Karpas-422 (cell line): ENCODE data around the gene GALNT2. TPM values are rescaled to one million over a fixed set of nuclear protein-coding genes. Genes with fewer than 3 reads are reported as not detected.

Experiments
- DNase-seq: peaks from one replicate; pipeline ENCODE4 v3.0.0-alpha.2; 2015
- H2AFZ ChIP-seq: fragments of 200-600 bp; sonication (generic); 2 replicates; pipeline ENCODE4 v1.6.1; 2014; ENCODE audit warnings: antibody characterized with exemption, low read length, mixed read lengths
- H3K27ac ChIP-seq: fragments of 200-600 bp; sonication (generic); 2 replicates; pipeline ENCODE4 v1.5.1; 2014; ENCODE audit warnings: mild to moderate bottlenecking, low read length, moderate library complexity
- H3K27me3 ChIP-seq: fragments of 200-600 bp; sonication (generic); 2 replicates; pipeline ENCODE4 v1.6.1; 2014; ENCODE audit warnings: low read length, mixed read lengths
- H3K36me3 ChIP-seq: fragments of 200-600 bp; sonication (generic); 2 replicates; pipeline ENCODE4 v1.6.1; 2014; ENCODE audit warnings: low read length, mixed read lengths; ENCODE audit not compliant: insufficient read depth
- H3K4me1 ChIP-seq: fragments of 200-600 bp; sonication (generic); 2 replicates; pipeline ENCODE4 v1.6.1; 2014; ENCODE audit warnings: mild to moderate bottlenecking, low read length, mixed read lengths
- H3K4me2 ChIP-seq: fragments of 200-600 bp; sonication (generic); 2 replicates; pipeline ENCODE4 v1.6.1; 2014; ENCODE audit warnings: low read length, low read depth, mild to moderate bottlenecking; ENCODE audit not compliant: poor library complexity, severe bottlenecking
- H3K4me3 ChIP-seq: fragments of 200-600 bp; sonication (generic); 2 replicates; pipeline ENCODE4 v1.5.1; 2014; ENCODE audit warnings: mild to moderate bottlenecking, antibody characterized with exemption, low read length, mixed read lengths
- H3K79me2 ChIP-seq: fragments of 200-600 bp; sonication (generic); 2 replicates; pipeline ENCODE4 v1.6.1; 2014; ENCODE audit warnings: mild to moderate bottlenecking, low read length, mixed read lengths
- H3K9ac ChIP-seq: fragments of 200-600 bp; sonication (generic); 2 replicates; pipeline ENCODE4 v1.6.0; 2014; ENCODE audit warnings: low read length
- H3K9me2 ChIP-seq: fragments of 200-600 bp; sonication (generic), shearing (Covaris generic); replicated peaks from 2 replicates; pipeline ENCODE4 v1.6.0; 2014; ENCODE audit warnings: mild to moderate bottlenecking, low read length, moderate library complexity; ENCODE audit not compliant: insufficient read depth
- H3K9me3 ChIP-seq: fragments of 300-700, 200-600 bp; sonication (generic); 2 replicates; pipeline ENCODE4 v1.6.1; 2014; ENCODE audit warnings: low read length, mixed read lengths
- H4K20me1 ChIP-seq: fragments of 200-600 bp; sonication (generic); 2 replicates; pipeline ENCODE4 v1.6.1; 2014; ENCODE audit warnings: mild to moderate bottlenecking, antibody characterized with exemption, low read length, low read depth; ENCODE audit not compliant: insufficient read depth
- total RNA-seq: library from RNA; depleted of rRNA; stranded (reverse); fragments of >200 nt; shearing (Covaris generic); gene quantifications from 2 replicates; pipeline ENCODE4 v1.2.3, GENCODE V29; 2014; ENCODE audit warnings: low replicate concordance

GALNT2 gene
- total RNA-seq, 1 experiment from 2014 or later, result 2.7 TPM

DNA sequence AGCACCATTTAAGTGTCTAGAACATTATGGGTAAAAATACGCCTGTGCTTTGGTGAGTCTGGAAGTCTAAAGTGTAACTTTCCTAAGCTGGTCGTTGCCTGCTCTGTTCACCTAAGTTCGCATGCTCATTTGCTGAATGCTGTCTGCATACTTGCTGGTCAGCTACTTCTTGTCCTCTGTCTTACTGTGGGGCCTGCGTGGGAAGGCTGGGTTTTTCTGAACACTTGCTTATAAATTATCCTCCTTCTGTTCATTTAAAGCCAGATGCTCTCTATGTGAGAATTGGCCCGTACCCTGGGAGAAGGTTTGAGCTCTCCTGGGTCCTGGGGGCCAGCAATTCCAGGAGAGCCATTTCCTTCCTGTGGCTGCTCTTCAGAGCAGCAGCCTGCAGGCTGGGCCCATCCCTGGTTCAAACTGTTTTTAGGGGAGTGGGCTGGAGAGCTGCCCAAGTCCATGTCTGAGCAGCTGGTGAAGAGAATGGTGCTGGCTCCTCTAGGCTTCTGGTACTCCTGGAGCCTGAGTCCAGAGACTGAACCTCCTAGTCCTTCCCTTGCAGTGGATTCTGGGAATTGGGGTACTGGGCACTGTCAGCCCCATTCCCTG is 75.7 kb downstream of the GALNT2 start:
- no peak overlapping the region for H3K27ac ChIP-seq
- no peak overlapping the region for H2AFZ ChIP-seq
- H3K4me2 ChIP-seq, result no peak overlapping the region

GRCh38 chr1:230143534-230143933 is 76.5 kb downstream of the GALNT2 start:
- H3K27ac ChIP-seq, result no peak overlapping the region
- no peak overlapping the region for H3K4me2 ChIP-seq
- H4K20me1 ChIP-seq, result peaks cover 38% of the 10 kb centered on the region
- H3K36me3 ChIP-seq, result no peaks in the 10 kb centered on the region
- H3K9ac ChIP-seq, result no peak overlapping the region
- no peaks in the 10 kb centered on the region for H3K79me2 ChIP-seq
- H3K9me2 ChIP-seq, result no peaks in the 10 kb centered on the region
- no peaks in the 10 kb centered on the region for H3K27me3 ChIP-seq
- no peak overlapping the region for H2AFZ ChIP-seq
- DNase-seq, result no peak
- H3K4me3 ChIP-seq, result no peak overlapping the region
- 0 out of 2 replicates have a peak, but pooled peaks cover 5% of the 10 kb centered on the region for H3K4me1 ChIP-seq
- no peaks in the 10 kb centered on the region for H3K9me3 ChIP-seq

More for the DNA sequence above, 75.7 kb downstream of the GALNT2 start:
- Histone ChIP-seq H3K9me2 (no peaks in the 10 kb centered on the region), H3K4me3 (no peak overlapping the region), H4K20me1 (peaks cover 34% of the 10 kb centered on the region), H3K36me3 (no peaks in the 10 kb centered on the region), H3K9me3 (no peaks in the 10 kb centered on the region), H3K27me3 (no peaks in the 10 kb centered on the region), H3K9ac (no peak overlapping the region), H3K4me1 (0 out of 2 replicates have a peak, but pooled peaks cover 5% of the 10 kb centered on the region), H3K79me2 (no peaks in the 10 kb centered on the region)
- DNase-seq, result no peak

DNA sequence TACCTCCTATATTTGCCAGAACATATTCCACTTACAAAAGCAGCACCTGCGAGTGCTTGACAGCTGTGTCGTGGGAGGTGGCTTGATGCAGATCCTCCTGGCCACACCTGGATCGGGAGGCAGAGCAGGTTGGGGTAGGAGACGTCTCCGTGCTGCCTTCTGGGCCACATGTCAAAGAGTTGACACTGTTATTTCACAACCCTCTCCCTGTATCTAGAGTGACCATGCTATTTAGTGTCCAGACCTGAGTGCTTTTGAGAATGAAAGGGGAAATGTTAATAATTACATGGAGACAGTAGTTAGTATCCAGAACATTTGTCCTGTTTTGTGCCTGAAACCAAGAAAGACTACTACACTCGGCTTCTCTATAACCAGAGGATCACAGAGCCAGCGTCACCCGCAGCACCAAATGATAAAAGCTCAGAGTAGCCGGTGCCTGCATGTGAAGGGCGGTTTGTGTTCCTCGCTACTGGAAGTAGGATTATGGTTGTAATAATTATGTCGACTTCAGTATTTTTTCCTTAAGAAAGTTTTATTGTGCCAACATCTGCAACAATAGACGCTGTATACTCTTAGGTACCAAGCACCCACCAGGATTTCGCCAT is 77.1 kb downstream of the GALNT2 start:
- H3K27ac ChIP-seq, result no peak overlapping the region
- no peaks in the 10 kb centered on the region for H3K9me3 ChIP-seq
- H3K9me2 ChIP-seq, result no peaks in the 10 kb centered on the region
- H4K20me1 ChIP-seq, result peaks cover 38% of the 10 kb centered on the region
- no peak overlapping the region for H3K4me2 ChIP-seq
- H3K4me1 ChIP-seq, result 0 out of 2 replicates have a peak, but pooled peaks cover 5% of the 10 kb centered on the region
- no peak for DNase-seq
- no peak overlapping the region for H3K9ac ChIP-seq
- no peak overlapping the region for H3K4me3 ChIP-seq
- H2AFZ ChIP-seq, result no peak overlapping the region
- H3K36me3 ChIP-seq, result no peaks in the 10 kb centered on the region
- no peaks in the 10 kb centered on the region for H3K79me2 ChIP-seq
- no peaks in the 10 kb centered on the region for H3K27me3 ChIP-seq

GRCh38 chr1:230144758-230145504 is 77.9 kb downstream of the GALNT2 start:
- Histone ChIP-seq H3K9me2 (no peaks in the 10 kb centered on the region), H2AFZ (no peak overlapping the region), H3K36me3 (no peaks in the 10 kb centered on the region), H4K20me1 (peaks cover 45% of the 10 kb centered on the region), H3K4me2 (no peak overlapping the region), H3K27ac (no peak overlapping the region), H3K4me1 (peaks cover 5% of the 10 kb centered on the region; the same call in 1 of the 2 replicates), H3K4me3 (no peak overlapping the region), H3K79me2 (no peaks in the 10 kb centered on the region), H3K27me3 (no peaks in the 10 kb centered on the region), H3K9ac (no peak overlapping the region), H3K9me3 (no peaks in the 10 kb centered on the region)
- no peak for DNase-seq

GRCh38 chr1:230145505-230145899 is 78.5 kb downstream of the GALNT2 start:
- Histone ChIP-seq H3K9me2 (no peaks in the 10 kb centered on the region), H3K4me1 (peaks cover 5% of the 10 kb centered on the region; the same call in 1 of the 2 replicates), H3K9me3 (no peaks in the 10 kb centered on the region), H3K9ac (no peak overlapping the region), H3K79me2 (no peaks in the 10 kb centered on the region), H3K27me3 (no peaks in the 10 kb centered on the region), H3K4me2 (no peak overlapping the region), H4K20me1 (peaks cover 45% of the 10 kb centered on the region), H2AFZ (no peak overlapping the region), H3K36me3 (no peaks in the 10 kb centered on the region), H3K27ac (no peak overlapping the region), H3K4me3 (no peak overlapping the region)
- DNase-seq, result no peak

DNA sequence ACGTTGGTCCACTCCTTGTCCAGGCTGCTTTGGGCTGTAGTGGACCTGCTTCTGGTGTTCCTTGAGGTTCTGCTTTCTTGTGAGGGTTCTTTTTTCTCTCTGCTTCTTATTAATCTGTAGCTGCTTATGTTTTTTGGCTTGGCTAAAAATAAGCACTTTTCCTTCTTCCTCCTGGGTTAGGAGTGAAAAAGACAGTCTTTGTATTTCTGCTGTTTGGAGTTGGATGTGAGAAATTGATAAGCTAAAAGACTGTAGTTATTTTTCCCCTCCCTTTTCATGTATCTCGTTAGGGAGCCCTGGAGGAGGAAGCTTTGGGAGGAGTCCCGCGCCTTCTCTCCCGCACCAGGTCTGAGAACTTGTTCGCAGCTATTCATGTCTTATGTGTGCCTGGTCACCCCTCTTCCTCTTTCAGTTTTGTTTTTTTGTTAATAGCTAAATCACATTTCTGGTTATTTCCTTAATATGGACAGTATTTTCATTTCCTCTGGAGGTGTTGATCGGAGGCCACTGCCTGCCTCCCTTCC is 79.0 kb downstream of the GALNT2 start:
- no peaks in the 10 kb centered on the region for H3K27me3 ChIP-seq
- no peaks in the 10 kb centered on the region for H3K36me3 ChIP-seq
- H2AFZ ChIP-seq, result no peak overlapping the region
- no peak overlapping the region for H3K4me2 ChIP-seq
- DNase-seq, result no peak
- no peaks in the 10 kb centered on the region for H3K9me2 ChIP-seq
- H4K20me1 ChIP-seq, result peaks cover 46% of the 10 kb centered on the region
- no peaks in the 10 kb centered on the region for H3K9me3 ChIP-seq
- H3K27ac ChIP-seq, result no peak overlapping the region
- no peaks in the 10 kb centered on the region for H3K79me2 ChIP-seq
- H3K4me3 ChIP-seq, result no peak overlapping the region
- no peak overlapping the region for H3K9ac ChIP-seq
- peaks cover 5% of the 10 kb centered on the region; the same call in 1 of the 2 replicates for H3K4me1 ChIP-seq

- H3K4me1 ChIP-seq, result peaks cover 5% of the 10 kb centered on the region; the same call in 1 of the 2 replicates
- no peak overlapping the region for H3K9ac ChIP-seq
- no peak for DNase-seq
- no peaks in the 10 kb centered on the region for H3K9me3 ChIP-seq
- no peak overlapping the region for H2AFZ ChIP-seq
- H3K79me2 ChIP-seq, result no peaks in the 10 kb centered on the region
- no peaks in the 10 kb centered on the region for H3K36me3 ChIP-seq
- no peak overlapping the region for H3K27ac ChIP-seq
- no peaks in the 10 kb centered on the region for H3K27me3 ChIP-seq
- H3K4me3 ChIP-seq, result no peak overlapping the region
- no peak overlapping the region for H3K4me2 ChIP-seq
- H4K20me1 ChIP-seq, result peaks cover 48% of the 10 kb centered on the region
- H3K9me2 ChIP-seq, result no peaks in the 10 kb centered on the region
These were observed 79.7 kb downstream of the GALNT2 start for GRCh38 chr1:230146709-230147108.
